Measurements from ENCODE around the gene NPAS3.

- TF ChIP-seq POLR2A (IDR thresholded peaks at IDR 0.05): no peak
- TF ChIP-seq, protein P1, sequence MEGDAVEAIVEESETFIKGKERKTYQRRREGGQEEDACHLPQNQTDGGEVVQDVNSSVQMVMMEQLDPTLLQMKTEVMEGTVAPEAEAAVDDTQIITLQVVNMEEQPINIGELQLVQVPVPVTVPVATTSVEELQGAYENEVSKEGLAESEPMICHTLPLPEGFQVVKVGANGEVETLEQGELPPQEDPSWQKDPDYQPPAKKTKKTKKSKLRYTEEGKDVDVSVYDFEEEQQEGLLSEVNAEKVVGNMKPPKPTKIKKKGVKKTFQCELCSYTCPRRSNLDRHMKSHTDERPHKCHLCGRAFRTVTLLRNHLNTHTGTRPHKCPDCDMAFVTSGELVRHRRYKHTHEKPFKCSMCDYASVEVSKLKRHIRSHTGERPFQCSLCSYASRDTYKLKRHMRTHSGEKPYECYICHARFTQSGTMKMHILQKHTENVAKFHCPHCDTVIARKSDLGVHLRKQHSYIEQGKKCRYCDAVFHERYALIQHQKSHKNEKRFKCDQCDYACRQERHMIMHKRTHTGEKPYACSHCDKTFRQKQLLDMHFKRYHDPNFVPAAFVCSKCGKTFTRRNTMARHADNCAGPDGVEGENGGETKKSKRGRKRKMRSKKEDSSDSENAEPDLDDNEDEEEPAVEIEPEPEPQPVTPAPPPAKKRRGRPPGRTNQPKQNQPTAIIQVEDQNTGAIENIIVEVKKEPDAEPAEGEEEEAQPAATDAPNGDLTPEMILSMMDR (IDR thresholded peaks at IDR 0.05 in 8 of 11, conservative IDR thresholded peaks at IDR 0.05 in 3 of 11): no peak
- no peak for TF ChIP-seq POLR2AphosphoS5 (IDR thresholded peaks at IDR 0.05)
Observed at GRCh38 chr14:33430414-33431035, 491.8 kb downstream of the NPAS3 start.
